Measurements from ENCODE around the gene SLC6A1.

Gene SLC6A1

GRCh38 chr3:10992017-10992942, at the start of gene SLC6A1:
Gene SLC6A1, plus strand, starts transcription at chr3:10992748. Its CDS starts 24,464 bp downstream, at chr3:11017212.
- peak; percentile 44 for DNase-seq

- DNase-seq: no peak
These were observed 47.7 kb upstream of the SLC6A1 start for GRCh38 chr3:10944866-10945265.

- peak; percentile 81 for DNase-seq
These were observed 46.8 kb upstream of the SLC6A1 start for GRCh38 chr3:10945683-10946287.

GRCh38 chr3:10946526-10946925, 46.0 kb upstream of the SLC6A1 start:
- no peak for DNase-seq

GRCh38 chr3:10948326-10948725, 44.2 kb upstream of the SLC6A1 start:
- DNase-seq: no peak

GRCh38 chr3:10949197-10949596, 43.4 kb upstream of the SLC6A1 start:
- DNase-seq: no peak

GRCh38 chr3:10950476-10951294, 41.9 kb upstream of the SLC6A1 start:
- DNase-seq: peak; percentile 58

- DNase-seq: no peak
These were observed 41.1 kb upstream of the SLC6A1 start for GRCh38 chr3:10951295-10951926.

GRCh38 chr3:10952525-10952924, 40.0 kb upstream of the SLC6A1 start:
- no peak for DNase-seq

GRCh38 chr3:10954740-10955139, 37.8 kb upstream of the SLC6A1 start:
- DNase-seq: no peak

- no peak for DNase-seq
These were observed 36.7 kb upstream of the SLC6A1 start for GRCh38 chr3:10955711-10956453.

GRCh38 chr3:10956531-10956930, 36.0 kb upstream of the SLC6A1 start:
- DNase-seq: no peak

GRCh38 chr3:10956986-10957385, 35.6 kb upstream of the SLC6A1 start:
- no peak for DNase-seq

GRCh38 chr3:10957976-10958749, 34.4 kb upstream of the SLC6A1 start:
- no peak for DNase-seq

- no peak for DNase-seq
These were observed 32.3 kb upstream of the SLC6A1 start for GRCh38 chr3:10960255-10960654.

GRCh38 chr3:10961921-10962320, 30.6 kb upstream of the SLC6A1 start:
- DNase-seq: no peak

- DNase-seq: no peak
These were observed 30.0 kb upstream of the SLC6A1 start for GRCh38 chr3:10962481-10963036.

- no peak for DNase-seq
These were observed 27.9 kb upstream of the SLC6A1 start for GRCh38 chr3:10964537-10965167.

- peak; percentile 2 for DNase-seq
These were observed 24.1 kb upstream of the SLC6A1 start for GRCh38 chr3:10968401-10968800.

GRCh38 chr3:10970306-10970960, 22.1 kb upstream of the SLC6A1 start:
- no peak for DNase-seq
